D721Med (cell line): Measurements from ENCODE around the gene RNF220.

Experiments
- DNase-seq: peaks from one replicate; pipeline ENCODE4 v3.0.0; 2011; ENCODE audit warnings: low spot score; ENCODE audit not compliant: insufficient read length
- FAIRE-seq: peaks from 2 replicates; lab custom pipeline; 2011; peaks lifted over from hg19 to GRCh38; lab: Jason Lieb, UNC
- CTCF ChIP-seq: IDR thresholded peaks from 2 replicates; pipeline ENCODE4 v1.5.1; 2012; ENCODE audit warnings: mild to moderate bottlenecking, control low read depth; ENCODE audit not compliant: insufficient read depth; ENCODE audit errors: missing control alignments

Gene RNF220

GRCh38 chr1:44590475-44590874, 185.4 kb downstream of the RNF220 start:
- FAIRE-seq = no peak
- DNase-seq = no peak
- no peak for TF ChIP-seq CTCF

GRCh38 chr1:44591381-44591780, 186.3 kb downstream of the RNF220 start:
- no peak for FAIRE-seq

GRCh38 chr1:44592208-44593145, 187.4 kb downstream of the RNF220 start:
- TF ChIP-seq CTCF = no peak
- no peak for FAIRE-seq
- DNase-seq = no peak

More at GRCh38 chr1:44591381-44591780, 186.3 kb downstream of the RNF220 start:
- no peak for DNase-seq
- TF ChIP-seq CTCF = no peak

GRCh38 chr1:44594353-44594752, 189.3 kb downstream of the RNF220 start:
- FAIRE-seq (no peak), DNase-seq (no peak)
- no peak for TF ChIP-seq CTCF

- FAIRE-seq = no peak
- DNase-seq = peak; percentile 92
Observed at GRCh38 chr1:44594871-44595735, 190.0 kb downstream of the RNF220 start.

GRCh38 chr1:44596511-44596910, 191.5 kb downstream of the RNF220 start:
- DNase-seq (no peak), FAIRE-seq (no peak)
- no peak for TF ChIP-seq CTCF

More at GRCh38 chr1:44594871-44595735, 190.0 kb downstream of the RNF220 start:
- TF ChIP-seq CTCF = peak; percentile 87
